Effector CD4-positive, alpha-beta T cell (primary cell): ENCODE results near the gene EIF1AD.
"Not testable (repeated sequence)": the region's sequence is repeated elsewhere in the genome, so short reads cannot be mapped to it uniquely, and the experiment has no call there.

ENCODE experiments used
- DNase-seq: peaks from one replicate; pipeline ENCODE4 v3.0.0-alpha.2; 2020

Gene EIF1AD

DNA sequence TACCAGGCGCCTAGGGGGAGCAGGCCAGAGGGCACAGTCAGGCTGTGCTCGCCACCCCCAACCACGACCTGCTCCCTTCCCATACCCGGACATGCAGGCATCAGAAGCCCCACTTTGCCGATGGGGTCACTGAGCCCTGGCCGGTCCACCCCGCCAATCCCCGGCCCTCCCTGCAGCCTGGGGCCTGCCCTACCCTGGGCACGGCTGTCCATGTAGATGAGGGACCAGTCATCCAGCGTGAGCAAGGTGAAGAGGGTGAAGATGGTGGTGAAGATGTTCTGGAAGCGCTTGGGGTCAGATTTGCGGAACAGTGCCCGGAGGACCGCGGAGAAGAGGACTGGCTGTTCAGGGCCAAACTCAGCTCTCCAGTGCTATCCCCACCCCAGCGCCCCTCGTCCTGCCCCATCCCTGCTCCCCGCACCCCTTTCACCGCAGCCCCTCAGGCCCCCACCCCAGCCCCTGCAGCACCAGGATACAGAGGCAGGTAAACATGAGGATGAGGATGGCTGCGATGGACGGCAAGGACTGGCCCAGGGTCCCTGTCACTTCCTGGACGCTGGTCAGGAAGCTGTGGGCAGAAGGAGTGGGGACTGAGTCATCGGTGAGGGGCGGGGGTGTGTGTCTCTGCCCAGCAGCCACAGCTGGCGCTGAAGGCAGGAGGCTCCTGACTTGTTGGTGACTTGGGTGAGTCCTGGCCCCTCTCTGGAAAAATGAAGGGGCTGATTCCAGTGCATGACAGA lies 18.8 kb upstream of the EIF1AD start:
- DNase-seq: no peak

DNA sequence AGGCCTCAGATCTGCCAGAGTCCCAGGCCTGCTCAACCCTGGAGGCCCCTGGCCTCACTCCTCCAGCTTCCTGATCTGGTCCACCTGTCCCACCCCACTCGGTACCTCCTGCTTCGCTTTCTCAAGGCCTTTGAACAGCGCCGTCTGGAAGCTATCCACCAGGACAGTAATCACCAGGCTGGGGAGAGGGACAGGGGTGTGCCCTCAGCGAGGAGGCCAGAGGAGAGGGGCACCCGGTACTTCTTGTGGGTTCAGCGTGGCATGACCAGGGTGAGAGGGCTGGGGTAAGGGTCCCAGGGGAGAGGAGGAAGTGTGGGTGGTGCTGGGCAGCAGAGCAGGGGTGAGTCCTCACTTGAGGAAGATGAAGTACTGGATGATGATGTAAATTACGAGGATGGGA lies 18.3 kb upstream of the EIF1AD start:
- DNase-seq: no peak

DNA sequence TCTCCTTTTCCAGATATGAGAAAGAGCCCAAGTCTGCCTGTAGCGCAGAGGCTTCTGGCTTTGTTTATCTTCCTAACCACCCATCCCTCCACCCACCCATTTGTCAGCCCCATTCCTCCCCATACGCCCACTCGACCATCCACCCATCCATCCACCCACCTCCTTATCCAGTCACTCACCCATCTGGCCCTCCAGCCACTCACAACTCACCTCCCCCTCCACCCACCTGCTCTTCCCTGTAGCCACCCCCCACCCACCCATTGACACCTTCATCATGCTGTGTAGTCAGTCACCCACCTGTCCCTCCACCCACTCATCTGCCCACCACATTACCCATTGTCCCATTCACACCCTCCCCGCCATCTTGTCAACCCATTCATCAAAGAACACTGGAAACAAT lies 15.4 kb upstream of the EIF1AD start:
- DNase-seq: no peak

DNA sequence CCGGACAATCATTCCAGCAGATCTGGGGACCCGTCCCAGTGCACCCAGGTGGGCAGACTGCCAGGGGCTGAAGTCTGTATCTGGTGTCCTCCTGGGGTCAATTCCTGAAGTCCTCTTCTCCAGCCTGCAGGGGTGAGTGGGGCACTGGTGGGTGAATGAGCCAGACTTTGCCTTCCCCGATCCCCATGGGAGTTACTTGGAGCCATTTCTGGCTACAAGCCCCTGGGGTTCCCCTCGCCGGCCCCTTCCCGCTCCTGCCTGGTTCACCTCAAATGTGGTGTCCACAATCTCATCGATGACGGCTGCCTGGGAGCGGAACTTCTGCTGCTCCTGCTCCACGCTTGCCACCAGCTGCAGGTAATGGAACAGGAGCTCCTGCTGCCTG lies 14.8 kb upstream of the EIF1AD start:
- DNase-seq: no peak

DNA sequence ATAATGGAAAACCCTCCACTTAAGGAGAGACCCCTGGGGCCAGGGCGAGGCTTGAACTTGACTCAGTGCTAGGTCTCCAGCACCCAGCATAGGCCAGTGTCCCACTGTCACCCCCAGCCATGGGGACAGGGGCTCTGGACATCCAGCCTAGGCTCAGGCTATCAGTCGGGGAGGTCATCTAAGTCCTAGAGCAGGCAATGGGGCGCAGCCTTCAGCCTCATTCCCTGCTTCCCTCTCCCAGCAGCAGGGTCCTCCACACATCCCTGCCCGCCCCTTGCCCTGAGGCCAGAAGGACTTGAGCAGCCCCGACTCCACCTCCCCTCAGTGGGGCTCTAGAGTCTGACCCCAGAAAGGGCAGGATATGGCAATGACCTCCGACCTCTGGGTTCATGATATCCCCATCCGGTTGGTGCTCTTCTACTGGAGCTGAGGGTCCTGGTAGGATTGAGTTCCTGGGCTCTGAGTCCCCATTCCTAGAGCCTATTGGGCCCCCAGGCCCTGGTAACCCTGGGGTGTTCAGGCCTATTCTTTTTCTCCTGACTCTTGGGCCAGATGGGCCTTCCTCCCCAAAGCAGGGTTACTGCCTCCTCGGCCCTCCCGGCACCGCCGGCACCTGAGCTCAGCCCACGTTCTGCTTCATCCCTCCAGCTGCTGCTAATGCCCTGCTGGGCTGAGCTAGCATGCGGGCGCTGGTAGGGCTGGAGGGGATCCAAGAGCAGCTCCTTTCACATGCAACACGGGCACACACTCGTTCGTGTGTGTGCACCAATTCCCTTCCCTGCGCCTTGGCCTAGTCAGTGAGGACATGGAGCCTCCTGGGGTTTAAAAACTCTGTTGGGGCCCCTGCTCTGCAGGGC lies 14.2 kb upstream of the EIF1AD start:
- DNase-seq: no peak

DNA sequence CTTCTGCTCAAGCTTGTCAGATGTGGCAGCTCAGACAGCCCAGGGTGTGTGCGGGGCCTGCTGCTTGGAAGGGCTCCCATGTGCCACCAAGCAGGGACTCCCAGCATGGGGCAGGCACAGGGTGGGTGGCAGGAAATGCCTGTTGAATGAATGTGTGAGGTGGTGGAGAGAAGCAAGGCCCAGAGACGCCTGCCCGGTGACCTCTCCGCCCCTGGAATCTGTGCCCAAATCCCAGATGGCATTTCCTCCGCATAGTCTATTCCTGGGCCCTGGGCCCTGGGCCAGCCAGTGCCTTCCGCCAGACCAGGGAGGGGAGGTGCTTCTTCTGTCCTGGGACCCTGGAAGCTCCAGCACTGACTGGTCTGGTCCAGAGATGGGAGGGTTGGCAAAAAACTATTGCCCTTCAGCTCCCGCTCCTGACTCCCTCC lies 13.5 kb upstream of the EIF1AD start:
- no peak for DNase-seq

DNA sequence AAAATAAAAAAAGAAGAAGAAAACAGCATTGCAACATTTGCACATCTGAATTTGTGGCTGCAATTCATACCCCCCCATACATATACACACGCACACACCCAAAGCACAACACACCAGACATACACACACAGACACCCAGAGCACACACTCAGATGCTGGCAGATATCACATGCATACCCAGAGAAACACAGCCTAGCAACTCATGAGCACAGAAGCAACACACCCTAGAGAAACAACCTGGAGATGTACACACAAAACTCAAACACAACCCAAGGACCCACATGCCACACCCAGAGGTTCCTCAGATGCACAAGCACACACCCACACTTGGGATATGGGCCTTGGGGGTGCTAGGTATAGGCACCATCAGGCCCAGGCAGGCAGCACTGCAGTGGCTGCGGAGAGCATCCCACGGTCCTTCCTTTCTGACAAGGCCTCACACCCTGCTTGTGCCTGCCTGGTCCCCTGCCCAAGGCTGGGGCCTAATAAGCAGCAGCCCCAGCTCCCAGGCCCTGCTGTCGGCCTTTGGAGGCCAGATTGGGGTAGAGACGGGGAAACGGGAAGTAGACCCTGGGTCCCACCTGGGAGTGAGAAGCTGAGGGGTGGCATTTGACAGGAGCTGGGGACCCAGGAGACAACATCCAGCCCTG lies 13.0 kb upstream of the EIF1AD start:
- no peak for DNase-seq

DNA sequence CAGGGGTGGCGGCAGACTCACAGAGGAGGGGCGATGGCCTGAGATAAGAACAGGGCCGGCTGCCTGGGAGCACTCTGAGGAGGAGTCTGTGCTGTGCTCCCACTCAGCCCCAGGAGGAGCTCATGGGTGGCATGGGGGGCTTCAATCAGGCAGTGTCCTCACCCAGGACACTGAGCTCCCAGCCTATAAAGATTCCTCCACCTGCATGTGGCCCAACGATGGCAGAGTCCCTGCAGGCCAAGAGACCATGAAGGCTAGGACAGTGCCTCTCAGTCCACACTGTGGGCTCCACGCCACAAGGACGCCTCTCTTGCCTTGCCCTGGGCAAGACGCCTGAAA lies 11.8 kb upstream of the EIF1AD start:
- no peak for DNase-seq

DNA sequence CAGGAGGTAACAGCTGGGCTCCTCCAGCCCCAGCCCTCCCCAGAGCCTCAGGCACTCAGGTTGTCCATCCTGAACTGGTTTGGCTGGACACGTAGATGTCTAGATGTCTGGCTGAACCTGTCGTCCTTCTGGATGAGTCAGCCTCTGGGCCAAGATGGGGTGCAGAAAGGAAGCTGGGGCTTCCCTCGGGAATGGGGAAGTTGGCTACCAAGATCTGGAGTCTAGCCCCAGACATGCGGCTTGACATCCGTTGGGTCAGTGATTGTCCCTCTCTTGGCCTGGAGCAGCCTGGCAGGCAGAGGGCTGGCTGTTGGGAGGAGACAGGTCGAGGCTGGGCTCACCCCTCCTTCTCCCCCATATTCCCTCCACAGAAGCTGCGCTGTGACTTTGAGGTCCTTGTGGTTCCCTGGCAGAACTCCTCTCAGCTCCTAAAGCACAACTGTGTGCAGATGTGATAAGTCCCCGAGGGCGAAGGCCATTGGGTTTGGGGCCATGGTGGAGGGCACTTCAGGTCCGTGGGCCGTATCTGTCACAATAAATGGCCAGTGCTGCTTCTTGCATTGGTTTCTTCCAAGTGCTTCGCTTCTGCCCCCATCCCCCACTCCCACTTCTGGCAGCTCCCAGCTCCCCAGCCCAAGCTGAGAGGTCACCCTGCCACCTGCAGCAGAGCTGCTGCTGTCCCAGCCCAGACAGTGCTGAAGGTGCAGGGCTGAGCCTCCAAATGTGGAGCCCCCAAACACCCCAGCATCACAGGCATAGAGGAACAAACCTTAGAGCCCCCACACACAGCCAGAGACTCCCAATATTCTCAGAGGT lies 11.2 kb upstream of the EIF1AD start:
- no peak for DNase-seq

DNA sequence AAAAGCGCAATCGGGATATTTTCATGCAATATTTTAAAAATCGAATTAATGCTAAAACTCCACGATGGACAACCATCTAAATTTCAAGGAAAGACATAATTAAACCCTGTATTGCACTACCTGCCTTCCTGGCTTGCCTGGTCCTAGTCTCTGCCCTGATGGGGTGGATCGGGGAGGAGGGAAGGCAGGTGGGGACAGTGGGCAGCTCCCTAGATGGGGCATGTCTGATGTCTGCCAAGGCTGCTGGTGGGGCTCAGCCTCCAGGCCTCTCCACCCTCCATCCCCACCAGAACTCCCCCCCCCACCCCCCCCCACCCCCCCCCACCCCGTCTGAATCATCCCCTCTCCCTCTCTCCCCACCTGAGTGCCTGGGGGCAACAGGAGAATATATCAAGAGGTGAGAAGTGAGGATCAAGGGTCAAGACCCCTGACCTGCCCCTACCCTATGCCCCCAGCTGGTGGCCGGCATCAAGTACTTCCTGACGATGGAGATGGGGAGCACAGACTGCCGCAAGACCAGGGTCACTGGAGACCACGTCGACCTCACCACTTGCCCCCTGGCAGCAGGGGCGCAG lies 10.5 kb upstream of the EIF1AD start:
- no peak for DNase-seq

DNA sequence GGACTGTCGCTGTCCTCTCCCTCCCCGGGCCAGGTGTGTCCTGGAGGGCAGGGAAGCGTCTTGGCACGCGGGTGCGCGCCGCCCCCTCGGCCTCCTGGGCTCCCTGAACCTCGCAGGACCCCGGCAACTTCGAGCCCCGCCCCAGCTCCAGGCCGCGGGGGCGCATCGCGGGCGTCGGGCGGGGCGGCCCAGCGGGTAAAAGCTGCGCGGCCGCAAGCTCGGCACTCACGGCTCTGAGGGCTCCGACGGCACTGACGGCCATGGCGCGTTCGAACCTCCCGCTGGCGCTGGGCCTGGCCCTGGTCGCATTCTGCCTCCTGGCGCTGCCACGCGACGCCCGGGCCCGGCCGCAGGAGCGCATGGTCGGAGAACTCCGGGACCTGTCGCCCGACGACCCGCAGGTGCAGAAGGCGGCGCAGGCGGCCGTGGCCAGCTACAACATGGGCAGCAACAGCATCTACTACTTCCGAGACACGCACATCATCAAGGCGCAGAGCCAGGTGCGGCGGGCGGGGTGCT lies 9.9 kb upstream of the EIF1AD start, which contains the start of gene CST6:
TSS of gene CST6 (plus strand) at position 224 of the 519 bp plus-strand sequence. CDS start at position 261, 37 bp downstream.
- no peak for DNase-seq

DNA sequence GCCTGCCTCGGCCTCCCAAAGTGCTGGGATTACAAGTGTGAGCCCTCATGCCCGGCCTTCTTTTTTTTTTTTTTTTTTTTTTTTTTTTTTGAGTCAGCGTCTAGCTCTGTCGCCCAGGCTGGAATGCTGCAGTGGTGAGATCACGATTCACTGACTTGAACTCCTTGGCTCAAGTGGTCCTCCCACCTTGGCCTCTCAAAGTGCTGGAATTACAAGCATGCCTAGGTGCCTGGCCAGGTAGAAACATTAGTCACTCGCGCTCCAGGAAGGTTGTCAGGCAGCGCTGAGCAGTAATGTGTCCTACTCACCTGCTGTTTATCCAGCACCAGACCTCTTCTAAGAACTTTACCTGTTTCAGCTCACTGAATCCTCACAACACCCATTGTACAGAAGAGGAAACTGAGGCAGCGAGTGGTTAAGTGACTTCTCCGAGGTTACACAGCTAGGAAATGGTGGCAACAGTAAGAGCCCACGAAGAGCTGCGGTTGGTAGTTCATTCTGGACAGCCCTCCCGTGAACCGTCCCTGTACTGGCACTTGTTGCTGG lies 9.4 kb upstream of the EIF1AD start:
- DNase-seq: no peak

DNA sequence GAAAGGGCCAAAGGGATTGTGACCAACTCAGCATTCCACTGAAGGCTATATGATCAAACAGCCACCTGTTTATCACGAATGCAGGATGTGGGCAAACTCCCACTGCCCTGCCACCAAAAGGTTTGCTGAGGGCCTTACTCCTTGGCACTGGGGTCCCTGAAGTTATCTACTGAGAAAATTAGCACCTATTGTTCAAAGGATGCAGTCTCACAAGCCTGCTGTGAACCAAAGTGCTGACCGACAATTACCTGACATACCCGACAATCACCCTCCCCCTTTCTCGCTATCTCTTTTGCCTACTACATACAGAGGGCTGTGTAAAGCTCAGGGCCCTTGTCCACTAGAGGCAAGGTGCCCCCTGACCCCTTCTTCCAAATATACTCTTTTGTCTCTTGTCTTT lies 8.1 kb upstream of the EIF1AD start:
- DNase-seq: not testable (repeated sequence)

DNA sequence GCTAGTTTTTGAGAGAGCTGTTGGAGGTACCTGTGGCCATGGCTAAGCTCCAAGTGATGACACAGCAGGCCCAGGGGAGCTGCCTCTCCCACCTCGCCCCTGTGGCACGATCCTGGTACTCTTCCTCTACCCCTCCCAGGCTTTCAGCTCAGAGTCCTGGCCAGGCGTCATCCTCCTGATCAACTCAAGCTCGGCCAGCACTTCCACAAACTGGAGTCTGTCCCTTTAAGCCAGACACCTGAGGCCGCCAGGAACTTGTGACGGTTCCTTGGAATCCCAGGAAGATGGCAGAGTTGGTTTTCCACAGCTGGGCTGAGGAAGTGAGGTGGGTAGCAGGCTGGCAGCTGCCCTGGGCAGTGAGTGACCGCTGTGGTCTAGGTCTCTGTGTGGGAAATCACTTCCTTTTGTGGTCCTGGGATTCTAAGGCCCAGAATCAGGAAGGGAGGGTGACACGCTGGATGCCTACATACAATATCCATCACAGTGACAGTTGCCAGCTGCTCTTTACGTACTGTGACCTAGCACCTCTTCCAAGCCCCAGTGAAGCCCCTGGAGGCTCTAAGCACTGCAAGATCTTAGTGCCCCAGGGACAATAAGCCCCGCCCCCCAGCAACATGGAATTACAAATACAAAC lies 6.6 kb upstream of the EIF1AD start:
- DNase-seq: no peak

DNA sequence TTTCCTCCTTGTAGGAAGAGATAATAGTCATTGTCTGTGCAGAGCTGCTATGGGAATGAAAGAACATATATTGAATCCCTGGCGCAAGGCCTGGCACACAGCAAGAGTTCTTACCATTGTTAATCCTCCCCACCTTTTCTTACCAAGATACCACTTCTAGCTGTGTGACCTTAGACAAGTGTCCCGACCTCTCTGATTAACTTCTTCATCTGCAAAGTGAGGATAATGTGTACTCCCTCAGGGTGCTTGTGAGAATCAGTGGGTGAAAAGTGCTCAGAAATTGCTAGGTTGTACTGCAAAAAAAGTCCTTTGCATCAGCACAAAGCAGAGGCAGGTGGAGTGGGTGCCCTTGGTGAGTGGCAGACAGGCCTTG lies 6.1 kb upstream of the EIF1AD start:
- no peak for DNase-seq

DNA sequence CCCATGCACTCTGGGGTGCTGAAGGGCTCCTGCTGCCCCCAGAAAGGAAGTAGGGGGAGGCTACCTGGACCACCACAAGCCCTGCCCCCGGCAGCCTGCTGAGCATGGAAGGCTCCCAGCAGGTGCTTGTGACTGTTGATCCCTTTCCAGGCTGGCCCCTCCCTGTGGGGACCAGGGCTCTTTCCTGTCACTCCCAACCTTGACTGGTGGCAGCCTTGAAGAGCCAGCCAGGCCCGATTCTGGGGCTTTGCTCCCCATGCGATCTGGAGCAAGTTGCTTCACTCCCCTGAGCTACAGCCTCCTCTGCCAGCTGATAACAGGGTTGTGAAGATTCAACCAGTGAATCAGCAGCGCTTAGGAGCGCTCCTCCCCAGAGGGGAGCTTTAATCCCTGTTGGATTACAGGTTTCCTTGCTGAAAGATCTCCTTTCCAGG lies 5.3 kb upstream of the EIF1AD start:
- no peak for DNase-seq

DNA sequence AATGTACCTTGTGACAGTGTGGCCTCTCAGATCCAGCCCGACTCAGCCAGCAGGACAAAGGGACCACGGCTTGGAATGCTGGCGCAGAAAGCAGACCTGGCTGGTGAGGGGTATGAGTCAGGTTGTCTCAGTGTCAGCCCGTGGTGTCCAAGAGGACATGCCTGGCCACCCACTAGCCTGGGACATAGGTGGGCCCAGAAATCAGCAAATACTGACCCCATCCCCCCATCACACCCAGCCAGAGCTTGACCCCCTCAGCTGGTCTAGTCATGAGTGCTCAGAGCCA lies 4.9 kb upstream of the EIF1AD start:
- DNase-seq: no peak

DNA sequence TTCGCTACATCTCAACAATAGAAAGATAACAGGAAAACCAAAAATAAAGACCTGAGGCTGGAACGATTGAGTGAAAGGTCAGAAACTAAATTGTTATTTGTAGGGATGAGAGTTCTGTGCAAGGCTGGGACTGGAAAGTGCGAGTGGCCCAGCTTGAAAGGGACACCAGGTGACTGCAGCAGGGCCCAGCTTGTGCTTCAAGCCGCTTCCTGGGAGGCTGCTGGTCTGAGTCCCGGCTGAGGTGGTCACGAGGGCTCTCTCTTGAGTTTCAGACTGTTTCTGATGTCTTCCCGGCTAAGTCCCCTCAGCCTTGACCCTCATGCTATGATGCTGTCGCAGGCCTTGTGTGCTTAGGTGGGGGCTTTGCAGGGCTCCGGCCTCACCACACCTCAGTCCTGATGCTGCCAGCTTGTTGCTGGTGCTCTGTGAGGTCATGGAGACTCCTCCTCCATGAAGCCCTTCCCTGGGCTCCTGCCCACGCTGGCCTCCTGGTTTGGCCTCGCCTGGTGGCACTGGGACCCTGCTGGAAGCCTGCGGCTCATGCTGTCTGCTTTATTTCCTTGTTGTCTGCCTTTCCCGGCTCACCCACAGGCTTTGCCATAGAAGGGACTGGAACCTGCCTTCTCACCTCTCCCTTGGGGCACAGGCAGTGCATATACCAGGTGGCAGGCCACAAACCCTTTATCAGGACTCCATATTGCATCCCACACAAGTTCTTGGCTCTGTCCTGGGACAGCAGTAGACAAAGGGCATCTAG lies 4.4 kb upstream of the EIF1AD start:
- no peak for DNase-seq

DNA sequence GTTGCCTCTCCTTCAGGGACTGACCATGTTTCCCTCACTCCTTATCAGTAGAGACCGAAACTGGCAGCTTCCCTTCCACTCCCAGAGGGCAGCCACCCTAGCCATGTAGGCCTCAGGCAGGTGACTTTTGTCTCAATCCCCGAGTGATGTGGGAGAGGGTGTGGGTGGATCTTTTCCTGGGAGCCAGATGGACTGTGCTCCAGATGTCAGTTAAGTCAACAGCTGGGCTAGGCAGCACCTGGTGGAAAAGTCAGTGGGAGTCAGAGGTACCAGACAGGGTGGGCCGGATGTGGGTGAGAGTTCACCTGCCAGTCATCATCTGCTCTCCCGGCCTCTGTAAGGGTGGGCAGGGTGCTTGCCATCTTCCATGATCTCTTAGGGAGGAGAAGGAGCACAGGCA lies 2.2 kb upstream of the EIF1AD start:
- no peak for DNase-seq

DNA sequence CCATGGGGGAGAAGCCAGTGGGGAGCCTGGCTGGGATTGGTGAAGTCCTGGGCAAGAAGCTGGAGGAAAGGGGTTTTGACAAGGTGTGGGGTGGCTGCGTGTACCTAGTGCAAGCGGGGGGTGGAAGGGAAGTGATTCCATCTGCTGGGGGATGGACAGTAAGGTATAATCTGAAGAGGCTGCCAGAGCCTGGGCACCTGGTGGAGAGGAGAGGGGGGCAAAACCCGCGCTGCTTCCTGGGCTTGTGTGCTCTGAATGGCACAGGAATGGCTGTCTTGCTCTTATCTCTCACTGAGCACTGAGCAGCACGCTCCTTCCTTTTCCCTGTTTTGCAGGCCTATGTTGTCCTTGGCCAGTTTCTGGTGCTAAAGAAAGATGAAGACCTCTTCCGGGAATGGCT lies 1.3 kb upstream of the EIF1AD start:
- DNase-seq: no peak

DNA sequence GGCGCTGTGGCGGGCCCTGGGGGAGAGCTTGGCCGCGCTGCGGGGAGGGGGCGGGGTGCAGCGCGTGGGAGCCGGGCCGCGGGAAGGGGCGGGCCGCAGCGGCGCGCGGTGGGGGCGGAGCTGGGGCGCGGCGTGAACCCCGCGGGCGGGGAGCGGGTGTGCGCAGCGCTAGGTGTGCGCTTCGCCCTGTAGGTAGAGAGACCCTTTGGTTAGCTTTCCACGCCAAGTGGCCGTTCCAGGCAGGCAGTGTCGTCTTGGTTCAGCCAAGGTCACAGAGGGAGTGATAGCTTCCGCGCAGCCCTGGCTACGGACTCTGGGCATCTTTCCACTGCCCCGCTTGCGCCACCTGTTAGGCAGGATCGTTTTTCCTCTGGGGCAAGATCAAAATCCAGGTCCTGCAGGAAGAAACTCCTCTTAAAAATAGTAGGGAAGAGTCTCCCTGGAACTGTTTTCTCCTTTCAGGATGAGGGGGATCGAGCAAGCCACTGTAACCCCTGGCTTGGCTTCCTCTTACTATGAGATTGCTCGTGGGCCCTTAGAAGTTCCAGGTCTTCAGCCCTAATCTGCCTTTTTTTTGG lies 780 bp upstream of the EIF1AD start:
- no peak for DNase-seq
